RWPE1 (cell line): Measurements from ENCODE around the gene ILK.

Experiments used
- CTCF ChIA-PET: fragments of 350-600 bp; sonication (Branson Sonifier 250); formaldehyde crosslinking; extraction: SDS; loops from one replicate; lab custom pipeline; 2021; lab: Yijun Ruan, JAX
- POLR2A ChIA-PET: fragments of 400-600 bp; formaldehyde crosslinking; extraction: SDS; loops from one replicate; lab custom pipeline; 2020; ENCODE audit warnings: antibody characterized with exemption; ENCODE audit not compliant: low non-redundant PET; lab: Yijun Ruan, JAX
- DNase-seq: peaks from one replicate; pipeline ENCODE4 v3.0.0; 2012; ENCODE audit warnings: low spot score
- H3K27ac ChIP-seq: fragments of 450-650 bp; 2 replicates; pipeline ENCODE4 v1.5.1; 2017
- CTCF ChIP-seq: fragments of 450-650 bp; conservative IDR thresholded peaks from 2 replicates; pipeline ENCODE4 v1.5.1; 2017; ENCODE audit warnings: low read depth, mild to moderate bottlenecking

Gene ILK

DNA sequence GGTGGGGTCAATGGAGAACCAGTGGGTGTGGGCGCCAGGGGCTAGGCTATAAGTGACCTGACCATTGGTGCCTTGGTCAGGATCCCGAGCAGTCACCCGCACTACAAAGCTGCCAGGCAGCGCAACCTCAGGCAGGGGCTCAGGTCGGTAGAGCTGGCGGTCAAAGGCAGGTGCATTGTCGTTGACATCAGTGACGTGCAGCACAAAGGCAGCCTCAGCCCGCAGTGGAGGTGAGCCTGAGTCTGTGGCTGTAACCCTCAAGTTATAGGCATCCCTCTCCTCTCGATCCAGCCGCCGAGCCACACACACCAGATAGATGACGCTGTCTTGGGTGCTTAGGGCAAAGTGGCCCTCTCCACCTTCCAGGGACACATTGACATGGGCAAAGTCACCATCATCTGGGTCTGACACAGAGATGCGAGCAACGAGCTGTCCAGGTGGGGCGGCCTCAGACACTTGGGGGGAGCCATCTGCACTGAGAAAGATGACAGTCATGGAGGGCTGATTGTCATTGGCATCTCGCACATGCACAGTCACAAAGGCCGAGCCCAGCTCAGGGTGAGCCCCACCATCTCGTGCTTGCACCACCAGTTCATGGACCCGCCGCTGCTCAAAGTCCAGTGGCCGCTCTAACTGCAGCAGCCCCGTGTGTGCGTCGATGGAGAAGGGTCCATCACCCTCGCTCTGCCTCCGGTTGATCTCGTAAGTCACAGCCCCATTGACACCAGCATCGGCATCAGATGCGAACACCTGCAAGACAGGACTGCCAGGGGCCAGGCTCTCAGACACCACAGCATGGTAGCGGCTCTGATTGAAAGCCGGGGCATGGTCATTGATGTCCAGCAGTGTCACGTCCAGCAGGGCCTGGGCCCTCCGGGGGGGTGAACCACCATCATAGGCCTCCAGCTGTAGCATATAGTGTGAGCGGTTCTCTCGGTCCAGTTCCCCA, 36.7 kb downstream of the ILK start:
- ChIA-PET POLR2A (no interaction called here), CTCF (interaction anchor here (1.0 kb wide), 1 partner anchor 43 kb away, joined by 3 read pairs; the partner anchor contains the start of gene MRPL17)
- no peak for TF ChIP-seq CTCF
- DNase-seq: no peak
- no peak overlapping the region for H3K27ac ChIP-seq

GRCh38 chr11:6640985-6641701, 37.6 kb downstream of the ILK start:
- ChIA-PET POLR2A (no interaction called here), CTCF (interaction anchor here (0.6 kb wide), 1 partner anchor 1049 kb away, joined by 3 read pairs; no protein-coding TSS in a partner anchor)
- no peak overlapping the region for H3K27ac ChIP-seq
- no peak for DNase-seq
- TF ChIP-seq CTCF: no peak

GRCh38 chr11:6642957-6643356, 39.4 kb downstream of the ILK start:
- no peak overlapping the region for H3K27ac ChIP-seq
- POLR2A ChIA-PET: no interaction called here
- DNase-seq: no peak
- TF ChIP-seq CTCF: no peak
- CTCF ChIA-PET: interaction anchor here (0.5 kb wide), 1 partner anchor 25 kb away, joined by 5 read pairs; no protein-coding TSS in a partner anchor

DNA sequence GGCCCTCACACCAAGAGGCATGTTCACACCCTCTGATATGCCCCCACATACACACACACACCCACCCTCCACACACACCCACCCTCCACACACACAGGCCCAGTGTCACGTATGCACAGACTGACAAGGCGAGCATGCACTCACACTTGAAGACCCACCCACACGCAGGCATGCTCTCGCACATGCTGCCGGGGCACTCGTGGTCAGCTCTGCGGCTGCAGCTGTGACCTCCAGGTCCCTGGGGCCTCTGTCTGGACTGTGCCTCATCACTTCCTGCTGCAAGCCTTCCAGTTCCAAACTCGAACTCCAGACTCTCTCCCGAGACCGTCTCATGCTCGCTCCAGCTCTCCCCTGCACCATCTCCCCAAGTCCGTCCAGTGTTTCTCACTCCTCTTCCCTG, 42.5 kb downstream of the ILK start:
- TF ChIP-seq CTCF: no peak
- POLR2A ChIA-PET: no interaction called here
- DNase-seq: no peak
- no peak overlapping the region for H3K27ac ChIP-seq
- CTCF ChIA-PET: interaction anchor here (0.5 kb wide), 1 partner anchor 26 kb away, joined by 3 read pairs; no protein-coding TSS in a partner anchor

DNA sequence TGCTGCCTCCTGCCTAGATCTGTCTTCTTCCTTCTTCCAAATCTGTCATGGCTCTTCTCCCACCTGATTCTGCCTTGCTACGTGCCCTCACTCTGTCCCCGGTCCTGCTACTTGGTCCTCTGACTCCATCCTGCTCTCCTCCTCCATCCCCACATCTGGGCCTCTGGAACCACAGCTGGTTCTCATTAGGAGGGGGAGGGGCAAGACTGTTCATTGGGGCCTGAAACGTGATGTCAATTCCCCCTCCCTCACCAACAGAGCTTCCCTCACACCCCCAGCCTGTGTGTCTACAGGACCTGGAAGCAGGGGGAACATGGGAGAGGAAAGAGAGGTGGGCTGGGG, 43.0 kb downstream of the ILK start:
- H3K27ac ChIP-seq: no peak overlapping the region
- POLR2A ChIA-PET: no interaction called here

More for the DNA sequence above, 43.0 kb downstream of the ILK start:
- no peak for TF ChIP-seq CTCF
- DNase-seq: no peak
- CTCF ChIA-PET: interaction anchor here (0.5 kb wide), 1 partner anchor 26 kb away, joined by 3 read pairs; no protein-coding TSS in a partner anchor
